ENCODE measurements around the gene TTLL10. TPM values are rescaled to one million over a fixed set of nuclear protein-coding genes. Genes with fewer than 3 reads are reported as not detected.

TTLL10 gene
- polyA plus RNA-seq, 1 donor from 2014 or later: not detected

DNA sequence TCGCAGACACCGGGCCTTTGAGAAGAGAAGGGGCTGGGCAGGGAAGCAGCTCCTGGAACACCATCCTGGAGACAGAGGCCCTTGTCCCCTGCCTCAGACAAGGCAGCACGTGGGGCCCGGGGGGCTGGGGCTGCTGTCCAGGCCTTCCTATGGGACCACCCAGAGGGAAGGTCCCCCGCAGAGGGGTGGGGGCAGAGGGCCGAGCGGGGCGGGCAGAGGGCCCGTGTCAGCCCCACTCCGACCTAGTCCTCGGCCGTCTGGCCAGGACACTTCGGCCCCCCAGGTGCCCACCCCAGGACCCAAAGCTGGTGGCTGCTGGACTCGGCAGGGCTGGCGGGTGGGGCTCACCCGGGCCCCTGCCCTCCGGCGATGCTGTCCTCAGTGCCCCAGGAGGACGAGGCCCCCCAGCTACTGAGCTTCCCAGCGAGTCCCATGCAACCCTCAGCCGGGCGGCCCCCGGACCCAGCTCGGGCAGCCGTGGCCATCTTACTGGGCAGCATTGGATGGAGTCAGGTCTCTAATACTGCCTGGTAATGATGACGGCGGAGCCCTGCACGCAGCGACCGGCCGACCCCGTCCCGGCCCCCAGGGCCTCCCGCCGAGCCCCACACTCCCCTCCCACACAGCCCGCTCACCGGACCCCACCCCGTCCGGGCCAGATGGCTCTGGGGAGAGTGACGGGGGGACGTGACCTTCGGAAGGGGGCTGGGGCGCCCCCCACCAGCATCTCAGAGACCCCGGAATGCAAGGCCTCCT, 6.9 kb upstream of the TTLL10 start:
- Histone ChIP-seq H3K36me3 (ENCODE audit: insufficient read depth, low read length) (no peaks in the 10 kb centered on the region), H3K9me3 (ENCODE audit: low read length) (no peaks in the 10 kb centered on the region), H3K27me3 (ENCODE audit: insufficient read depth, low read depth, low read length) (no peaks in the 10 kb centered on the region), H3K27ac (ENCODE audit: low read length) (no peak overlapping the region), H3K4me2 (ENCODE audit: low read length) (no peak overlapping the region), H3K9ac (ENCODE audit: low read length) (no peak overlapping the region), H3F3A (ENCODE audit: insufficient read depth, low read length, poor library complexity, severe bottlenecking) (no peaks in the 10 kb centered on the region), H2AFZ (ENCODE audit: low read depth, low read length) (no peak overlapping the region), H3K79me2 (replicated peaks; ENCODE audit: insufficient read depth, low read length) (no peaks in the 10 kb centered on the region), H4K20me1 (ENCODE audit: insufficient read depth) (no peaks in the 10 kb centered on the region), H3K4me3 (ENCODE audit: low read length) (no peak overlapping the region), H3K9me2 (ENCODE audit: insufficient read depth, low read length) (no peaks in the 10 kb centered on the region)
- TF ChIP-seq MXI1 (conservative IDR thresholded peaks at IDR 0.05; ENCODE audit: poor library complexity, severe bottlenecking): no peak
- TF ChIP-seq POLR2AphosphoS5 (IDR thresholded peaks at IDR 0.05): no peak
- TF ChIP-seq TAF1 (IDR thresholded peaks at IDR 0.05; ENCODE audit: low read depth): no peak
- TF ChIP-seq SMC3 (conservative IDR thresholded peaks at IDR 0.05; ENCODE audit: poor library complexity): no peak
- no peak for TF ChIP-seq EZH2 (IDR thresholded peaks at IDR 0.05; ENCODE audit: borderline replicate concordance, insufficient read depth, low read length, poor library complexity, severe bottlenecking)
- TF ChIP-seq EP300 (conservative IDR thresholded peaks at IDR 0.05; ENCODE audit: poor library complexity, severe bottlenecking): no peak
- TF ChIP-seq, protein P1, sequence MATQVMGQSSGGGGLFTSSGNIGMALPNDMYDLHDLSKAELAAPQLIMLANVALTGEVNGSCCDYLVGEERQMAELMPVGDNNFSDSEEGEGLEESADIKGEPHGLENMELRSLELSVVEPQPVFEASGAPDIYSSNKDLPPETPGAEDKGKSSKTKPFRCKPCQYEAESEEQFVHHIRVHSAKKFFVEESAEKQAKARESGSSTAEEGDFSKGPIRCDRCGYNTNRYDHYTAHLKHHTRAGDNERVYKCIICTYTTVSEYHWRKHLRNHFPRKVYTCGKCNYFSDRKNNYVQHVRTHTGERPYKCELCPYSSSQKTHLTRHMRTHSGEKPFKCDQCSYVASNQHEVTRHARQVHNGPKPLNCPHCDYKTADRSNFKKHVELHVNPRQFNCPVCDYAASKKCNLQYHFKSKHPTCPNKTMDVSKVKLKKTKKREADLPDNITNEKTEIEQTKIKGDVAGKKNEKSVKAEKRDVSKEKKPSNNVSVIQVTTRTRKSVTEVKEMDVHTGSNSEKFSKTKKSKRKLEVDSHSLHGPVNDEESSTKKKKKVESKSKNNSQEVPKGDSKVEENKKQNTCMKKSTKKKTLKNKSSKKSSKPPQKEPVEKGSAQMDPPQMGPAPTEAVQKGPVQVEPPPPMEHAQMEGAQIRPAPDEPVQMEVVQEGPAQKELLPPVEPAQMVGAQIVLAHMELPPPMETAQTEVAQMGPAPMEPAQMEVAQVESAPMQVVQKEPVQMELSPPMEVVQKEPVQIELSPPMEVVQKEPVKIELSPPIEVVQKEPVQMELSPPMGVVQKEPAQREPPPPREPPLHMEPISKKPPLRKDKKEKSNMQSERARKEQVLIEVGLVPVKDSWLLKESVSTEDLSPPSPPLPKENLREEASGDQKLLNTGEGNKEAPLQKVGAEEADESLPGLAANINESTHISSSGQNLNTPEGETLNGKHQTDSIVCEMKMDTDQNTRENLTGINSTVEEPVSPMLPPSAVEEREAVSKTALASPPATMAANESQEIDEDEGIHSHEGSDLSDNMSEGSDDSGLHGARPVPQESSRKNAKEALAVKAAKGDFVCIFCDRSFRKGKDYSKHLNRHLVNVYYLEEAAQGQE (IDR thresholded peaks at IDR 0.05; ENCODE audit: borderline replicate concordance): no peak
- TF ChIP-seq, protein P2, sequence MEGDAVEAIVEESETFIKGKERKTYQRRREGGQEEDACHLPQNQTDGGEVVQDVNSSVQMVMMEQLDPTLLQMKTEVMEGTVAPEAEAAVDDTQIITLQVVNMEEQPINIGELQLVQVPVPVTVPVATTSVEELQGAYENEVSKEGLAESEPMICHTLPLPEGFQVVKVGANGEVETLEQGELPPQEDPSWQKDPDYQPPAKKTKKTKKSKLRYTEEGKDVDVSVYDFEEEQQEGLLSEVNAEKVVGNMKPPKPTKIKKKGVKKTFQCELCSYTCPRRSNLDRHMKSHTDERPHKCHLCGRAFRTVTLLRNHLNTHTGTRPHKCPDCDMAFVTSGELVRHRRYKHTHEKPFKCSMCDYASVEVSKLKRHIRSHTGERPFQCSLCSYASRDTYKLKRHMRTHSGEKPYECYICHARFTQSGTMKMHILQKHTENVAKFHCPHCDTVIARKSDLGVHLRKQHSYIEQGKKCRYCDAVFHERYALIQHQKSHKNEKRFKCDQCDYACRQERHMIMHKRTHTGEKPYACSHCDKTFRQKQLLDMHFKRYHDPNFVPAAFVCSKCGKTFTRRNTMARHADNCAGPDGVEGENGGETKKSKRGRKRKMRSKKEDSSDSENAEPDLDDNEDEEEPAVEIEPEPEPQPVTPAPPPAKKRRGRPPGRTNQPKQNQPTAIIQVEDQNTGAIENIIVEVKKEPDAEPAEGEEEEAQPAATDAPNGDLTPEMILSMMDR (IDR thresholded peaks at IDR 0.05; ENCODE audit: poor library complexity, severe bottlenecking): no peak
- no peak for TF ChIP-seq RAD21 (conservative IDR thresholded peaks at IDR 0.05)

DNA sequence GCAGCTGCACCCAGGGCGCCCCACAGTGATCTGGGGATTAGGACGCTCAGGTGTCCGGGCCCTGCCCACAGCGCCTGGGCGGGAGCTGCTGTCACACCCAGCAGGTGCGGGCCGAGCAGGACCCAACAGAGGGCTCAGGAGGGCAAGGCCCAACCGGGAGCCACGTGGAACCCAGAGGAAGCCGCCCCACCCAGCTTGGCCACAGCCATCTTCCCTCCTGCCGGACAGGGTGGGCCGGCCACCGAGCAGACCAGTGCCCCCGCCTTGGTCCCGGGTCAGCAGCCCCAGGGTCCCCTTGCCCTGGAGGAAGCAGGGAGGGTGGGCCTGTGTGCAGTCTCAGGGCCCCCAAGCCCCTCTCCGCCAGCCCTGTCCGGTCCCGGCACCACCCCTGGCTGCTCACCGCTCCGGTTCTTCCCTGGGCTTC, 6.3 kb upstream of the TTLL10 start:
- Histone ChIP-seq H4K20me1 (ENCODE audit: insufficient read depth) (no peaks in the 10 kb centered on the region), H3K9me3 (ENCODE audit: low read length) (no peaks in the 10 kb centered on the region), H3K79me2 (replicated peaks; ENCODE audit: insufficient read depth, low read length) (no peaks in the 10 kb centered on the region), H3K27ac (ENCODE audit: low read length) (no peak overlapping the region), H3K4me2 (ENCODE audit: low read length) (no peak overlapping the region), H3K27me3 (ENCODE audit: insufficient read depth, low read depth, low read length) (no peaks in the 10 kb centered on the region), H3K4me3 (ENCODE audit: low read length) (no peak overlapping the region), H3K9ac (ENCODE audit: low read length) (no peak overlapping the region), H3K9me2 (ENCODE audit: insufficient read depth, low read length) (no peaks in the 10 kb centered on the region), H3F3A (ENCODE audit: insufficient read depth, low read length, poor library complexity, severe bottlenecking) (no peaks in the 10 kb centered on the region), H3K36me3 (ENCODE audit: insufficient read depth, low read length) (no peaks in the 10 kb centered on the region), H2AFZ (ENCODE audit: low read depth, low read length) (no peak overlapping the region)
- TF ChIP-seq, protein P1 (IDR thresholded peaks at IDR 0.05; ENCODE audit: borderline replicate concordance): no peak
- TF ChIP-seq POLR2AphosphoS5 (IDR thresholded peaks at IDR 0.05): no peak
- no peak for TF ChIP-seq EP300 (conservative IDR thresholded peaks at IDR 0.05; ENCODE audit: poor library complexity, severe bottlenecking)
- TF ChIP-seq TAF1 (IDR thresholded peaks at IDR 0.05; ENCODE audit: low read depth): no peak
- no peak for TF ChIP-seq EZH2 (IDR thresholded peaks at IDR 0.05; ENCODE audit: borderline replicate concordance, insufficient read depth, low read length, poor library complexity, severe bottlenecking)
- TF ChIP-seq, protein P2 (IDR thresholded peaks at IDR 0.05; ENCODE audit: poor library complexity, severe bottlenecking): no peak
- no peak for TF ChIP-seq MXI1 (conservative IDR thresholded peaks at IDR 0.05; ENCODE audit: poor library complexity, severe bottlenecking)
- TF ChIP-seq RAD21 (conservative IDR thresholded peaks at IDR 0.05): no peak
- TF ChIP-seq SMC3 (conservative IDR thresholded peaks at IDR 0.05; ENCODE audit: poor library complexity): no peak
